ENCODE data around the gene DNM2. TPM values are rescaled to one million over a fixed set of nuclear protein-coding genes. Genes with fewer than 3 reads are reported as not detected.
"Not testable (repeated sequence)": the region's sequence is repeated elsewhere in the genome, so short reads cannot be mapped to it uniquely, and the experiment has no call there.

Gene DNM2
- total and polyA plus RNA-seq, 10 of the 15 experiments (the other 5 are each of a cell fraction or from before 2014, with no cell fraction given), result 1.2 to 146 (median 68.9) TPM

- 0 out of 4 replicates have a peak, but pooled peaks of 1 of the 2 experiments have one; percentile 14 for TF ChIP-seq IKZF2 (IDR thresholded peaks at IDR 0.05)
- DNase-seq (ENCODE audit: low read depth, low spot score); H2AFZ ChIP-seq (ENCODE audit: control insufficient read depth, low read depth, low read length); in situ Hi-C loops (cut with MboI); ATAC-seq; FAIRE-seq; BruUV-seq (replicated peaks); H3K9me3 ChIP-seq (replicated peaks; ENCODE audit: control insufficient read depth, insufficient read depth, low read length); H3K4me2 ChIP-seq (ENCODE audit: control insufficient read depth, insufficient read depth); H3K27me3 ChIP-seq (replicated peaks in 1 of 2; ENCODE audit: control insufficient read depth in 2 of 2, insufficient read depth in 2 of 2, low read length in 1 of 2); H3K27ac ChIP-seq (ENCODE audit: control insufficient read depth, insufficient read depth); H3K9ac ChIP-seq (ENCODE audit: control insufficient read depth, insufficient read depth, low read length); intact Hi-C loops (cut with micrococcal nuclease; ENCODE audit: unreplicated experiment); H3K4me3 ChIP-seq; H4K20me1 ChIP-seq (ENCODE audit: control insufficient read depth, insufficient read depth): not testable (repeated sequence)
- ChIA-PET SMC1A (ENCODE audit: uncharacterized antibody, unreplicated experiment) (interaction anchor here (0.7 to 2.1 kb wide), 2 partner anchors 78 to 479 kb away, joined by 3 to 10 read pairs; partner anchors contain the start of gene TMED1), RAD21 (ENCODE audit: unreplicated experiment) (interaction anchor here (0.7 to 1.7 kb wide), 4 partner anchors 19 to 106 kb away, joined by 4 to 9 read pairs (median 6); no protein-coding TSS in a partner anchor), POLR2A (interaction anchor here (0.9 kb wide), 1 partner anchor 27 kb away, joined by 3 read pairs; no protein-coding TSS in a partner anchor), CTCF (interaction anchor here (1.2 to 5.1 kb wide), 3 partner anchors 41 to 106 kb away, joined by 4 to 36 read pairs (median 15); partner anchors contain the start of genes DNM2 and QTRT1)
- H3K36me3 ChIP-seq (ENCODE audit: control insufficient read depth in 2 of 2, insufficient read depth in 2 of 2, low read length in 1 of 2), result peaks cover 11 to 15% of the 10 kb centered on the region in 2 experiments; a peak in 3 of 4 replicates
- peaks cover 15% of the 10 kb centered on the region for H3K4me1 ChIP-seq (ENCODE audit: control insufficient read depth, insufficient read depth, low read length)
- peaks cover 15% of the 10 kb centered on the region for H3K79me2 ChIP-seq (ENCODE audit: control insufficient read depth, insufficient read depth, low read length)
- 82% methylated on average over 1 of the region's 1 CpG for WGBS (ENCODE audit: insufficient coverage, insufficient replicate concordance, low lambda C conversion rate, missing lambda C conversion rate)
Measured at GRCh38 chr19:10758050-10758449, 40.2 kb downstream of the DNM2 start.

GRCh38 chr19:10758978-10759377 is 41.1 kb downstream of the DNM2 start:
- H3K9ac ChIP-seq (ENCODE audit: control insufficient read depth, insufficient read depth, low read length), result peak overlapping the region; percentile 21; the same call in 1 of the 2 replicates
- TF ChIP-seq EED (IDR thresholded peaks at IDR 0.05; ENCODE audit: low read depth) (no peak), ATF2 (IDR thresholded peaks at IDR 0.05; ENCODE audit: low read length) (0 out of 2 replicates have a peak, but pooled peaks have one; percentile 29), BACH1 (IDR thresholded peaks at IDR 0.05; ENCODE audit: borderline replicate concordance) (no peak), MTA3 (IDR thresholded peaks at IDR 0.05; ENCODE audit: borderline replicate concordance, low read length) (0 out of 2 replicates have a peak, but pooled peaks have one; percentile 5), TAF1 (IDR thresholded peaks at IDR 0.05; ENCODE audit: borderline replicate concordance, low read depth, low read length) (no peak), TCF7 (IDR thresholded peaks at IDR 0.05; ENCODE audit: borderline replicate concordance) (no peak), NR2C2 (IDR thresholded peaks at IDR 0.05; ENCODE audit: borderline replicate concordance, control insufficient read depth, insufficient read length, low read depth) (no peak), JUNB (IDR thresholded peaks at IDR 0.05) (no peak), BHLHE40 (IDR thresholded peaks at IDR 0.05; ENCODE audit: borderline replicate concordance in 1 of 2, low read depth in 2 of 2, low read length in 1 of 2) (no peak), HDAC2 (IDR thresholded peaks at IDR 0.05) (no peak), GABPA (IDR thresholded peaks at IDR 0.05; ENCODE audit: low read depth) (no peak)

More at GRCh38 chr19:10758978-10759377, 41.1 kb downstream of the DNM2 start:
- Histone ChIP-seq H3K36me3 (ENCODE audit: control insufficient read depth in 2 of 2, insufficient read depth in 2 of 2, low read length in 1 of 2) (peaks cover 11 to 16% of the 10 kb centered on the region in 2 experiments; a peak in 3 of 4 replicates), H3K27ac (ENCODE audit: control insufficient read depth, insufficient read depth) (peak overlapping the region; percentile 82), H3K4me3 (peak overlapping the region; percentile 52), H3K27me3 (replicated peaks in 1 of 2; ENCODE audit: control insufficient read depth in 2 of 2, insufficient read depth in 2 of 2, low read length in 1 of 2) (no peaks in the 10 kb centered on the region), H2AFZ (ENCODE audit: control insufficient read depth, low read depth, low read length) (no peak overlapping the region), H3K9me3 (replicated peaks; ENCODE audit: control insufficient read depth, insufficient read depth, low read length) (no peaks in the 10 kb centered on the region), H4K20me1 (ENCODE audit: control insufficient read depth, insufficient read depth) (no peaks in the 10 kb centered on the region; the same call in 1 of the 2 replicates), H3K79me2 (ENCODE audit: control insufficient read depth, insufficient read depth, low read length) (peaks cover 15% of the 10 kb centered on the region), H3K4me2 (ENCODE audit: control insufficient read depth, insufficient read depth) (peak overlapping the region; percentile 51), H3K4me1 (ENCODE audit: control insufficient read depth, insufficient read depth, low read length) (peaks cover 15% of the 10 kb centered on the region)
- intact Hi-C loops (cut with micrococcal nuclease; ENCODE audit: unreplicated experiment), result loop anchor here (1.0 kb wide), 1 partner anchor 42 kb away; no protein-coding TSS in a partner anchor
- ChIA-PET POLR2A (interaction anchor here (0.9 to 2.8 kb wide), 4 partner anchors 28 to 77 kb away, joined by 3 to 20 read pairs (median 4); partner anchors contain the start of genes DNM2 and TMED1), CTCF (interaction anchor here (0.9 to 5.1 kb wide), 6 partner anchors 26 to 106 kb away, joined by 3 to 36 read pairs (median 4); partner anchors contain the start of genes DNM2 and QTRT1), SMC1A (ENCODE audit: uncharacterized antibody, unreplicated experiment) (interaction anchor here (0.8 to 2.7 kb wide), 8 partner anchors 14 to 105 kb away, joined by 3 to 27 read pairs (median 6); partner anchors contain the start of genes DNM2 and TMED1), RAD21 (ENCODE audit: unreplicated experiment) (interaction anchor here (1.0 to 2.7 kb wide), 8 partner anchors 20 to 156 kb away, joined by 3 to 23 read pairs (median 5); partner anchors contain the start of genes DNM2 and TMED1)
- ATAC-seq, result no peak
- no peak for DNase-seq (ENCODE audit: low read depth, low spot score)
- in situ Hi-C loops (cut with MboI), result no loop called here
- FAIRE-seq, result no peak
- 13% methylated on average over 5 of the region's 5 CpGs for WGBS (ENCODE audit: insufficient coverage, insufficient replicate concordance, low lambda C conversion rate, missing lambda C conversion rate)
- BruUV-seq (replicated peaks), result no TSS peak
